NT2/D1 (cell line): ENCODE results near the gene TMEM121B.

ENCODE experiments used
- SUZ12 ChIP-seq: IDR thresholded peaks from 2 replicates; pipeline ENCODE4 v1.6.1; 2011; ENCODE audit not compliant: insufficient read length, insufficient read depth; ENCODE audit errors: extremely low read depth
- YY1 ChIP-seq: IDR thresholded peaks from 2 replicates; pipeline ENCODE4 v1.6.1; 2011; ENCODE audit not compliant: insufficient read length, insufficient read depth
- ZNF274 ChIP-seq: IDR thresholded peaks from 2 replicates; pipeline ENCODE4 v1.6.1; 2011; ENCODE audit warnings: mild to moderate bottlenecking, low read depth, low read length

DNA sequence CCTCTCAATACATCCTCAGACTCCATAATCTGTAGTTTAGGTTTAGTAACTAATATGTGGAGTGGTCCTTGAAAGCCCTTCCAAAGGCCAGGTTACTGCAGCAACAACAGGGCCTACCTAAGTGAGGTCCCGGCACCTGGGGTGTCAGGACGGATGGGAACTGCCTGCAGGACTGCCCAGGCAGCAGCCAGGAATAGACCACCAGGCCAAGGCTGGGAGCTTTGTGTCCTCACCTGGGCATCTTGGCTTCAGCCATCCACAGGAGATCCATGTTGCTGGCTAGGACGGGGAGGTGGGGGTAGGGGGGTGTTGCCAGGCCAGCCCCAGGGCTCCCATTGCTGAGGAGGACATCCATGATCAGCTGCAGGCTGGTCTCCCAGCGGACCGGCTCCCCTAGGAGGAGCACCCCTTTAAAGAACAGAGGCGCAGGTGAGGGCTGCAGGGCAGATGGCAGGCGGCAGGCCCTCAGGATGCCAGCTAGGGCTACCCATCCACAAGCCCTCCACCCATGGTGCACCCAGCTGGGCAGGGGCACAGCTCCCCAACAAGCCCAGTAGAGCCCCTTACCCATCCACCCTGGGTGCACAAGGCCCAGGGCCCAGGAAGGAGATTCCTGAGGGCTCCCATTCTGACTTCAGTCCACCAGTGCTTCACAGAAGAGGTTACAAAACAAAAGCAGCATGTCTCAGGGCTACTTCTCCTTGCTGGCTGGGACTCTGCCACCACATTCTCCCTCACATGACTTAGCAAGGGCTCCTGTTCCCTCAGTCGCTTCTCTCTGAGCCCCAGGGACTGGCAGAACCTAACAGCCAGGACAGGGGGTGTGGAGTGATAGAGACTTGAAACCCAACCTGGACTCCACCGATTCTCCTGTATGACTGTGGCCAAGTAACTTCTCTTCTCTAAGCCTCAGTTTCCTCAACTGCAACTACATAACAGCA lies 19.9 kb upstream of the TMEM121B start:
- TF ChIP-seq SUZ12 = no peak
- TF ChIP-seq YY1 = no peak
- TF ChIP-seq ZNF274 = no peak
